ENCODE results near the gene PABPC3. TPM values are rescaled to one million over a fixed set of nuclear protein-coding genes. Genes with fewer than 3 reads are reported as not detected.
A peak's percentile ranks its signal among the peaks of the same experiment; 100 is the strongest.

Gene PABPC3
- total RNA-seq, 1 experiment from 2014 or later = 0.72 TPM

GRCh38 chr13:25130944-25131343 is 35.0 kb downstream of the PABPC3 start:
- H3K27me3 Mint-ChIP-seq (ENCODE audit: insufficient read depth, unreplicated experiment) = no peaks in the 10 kb centered on the region
- TF ChIP-seq CTCF (IDR thresholded peaks at IDR 0.05; ENCODE audit: unreplicated experiment) = no peak
- no TSS peak for BruUV-seq (replicated peaks)
- ChIA-PET POLR2A (no interaction called here), CTCF (interaction anchor here (0.8 kb wide), 1 partner anchor 45 kb away, joined by 3 read pairs; no protein-coding TSS in a partner anchor)
- H3K4me3 Mint-ChIP-seq (ENCODE audit: unreplicated experiment) = no peak overlapping the region
- H3K27ac Mint-ChIP-seq (ENCODE audit: low read depth, unreplicated experiment) = no peak overlapping the region
- no peaks in the 10 kb centered on the region for H3K9me3 Mint-ChIP-seq (ENCODE audit: unreplicated experiment)
- DNase-seq (ENCODE audit: unreplicated experiment) = no peak
- intact Hi-C loops (cut with micrococcal nuclease) = no loop called here
- H3K4me1 Mint-ChIP-seq (ENCODE audit: insufficient read depth, unreplicated experiment) = no peaks in the 10 kb centered on the region
- no peaks in the 10 kb centered on the region for H3K36me3 Mint-ChIP-seq (ENCODE audit: insufficient read depth, unreplicated experiment)

GRCh38 chr13:25131881-25132420 is 36.0 kb downstream of the PABPC3 start:
- no peak for TF ChIP-seq CTCF (IDR thresholded peaks at IDR 0.05; ENCODE audit: unreplicated experiment)
- Mint-ChIP-seq H3K27ac (ENCODE audit: low read depth, unreplicated experiment) (no peak overlapping the region), H3K36me3 (ENCODE audit: insufficient read depth, unreplicated experiment) (no peaks in the 10 kb centered on the region), H3K4me1 (ENCODE audit: insufficient read depth, unreplicated experiment) (no peaks in the 10 kb centered on the region), H3K9me3 (ENCODE audit: unreplicated experiment) (no peaks in the 10 kb centered on the region), H3K27me3 (ENCODE audit: insufficient read depth, unreplicated experiment) (peaks cover 4% of the 10 kb centered on the region), H3K4me3 (ENCODE audit: unreplicated experiment) (no peak overlapping the region)
- POLR2A ChIA-PET = no interaction called here
- no TSS peak for BruUV-seq (replicated peaks)
- intact Hi-C loops (cut with micrococcal nuclease) = no loop called here
- CTCF ChIA-PET = interaction anchor here (1.3 kb wide), 1 partner anchor 18 kb away, joined by 4 read pairs; no protein-coding TSS in a partner anchor
- no peak for DNase-seq (ENCODE audit: unreplicated experiment)

- Mint-ChIP-seq H3K4me3 (ENCODE audit: unreplicated experiment) (no peak overlapping the region), H3K9me3 (ENCODE audit: unreplicated experiment) (no peaks in the 10 kb centered on the region), H3K27ac (ENCODE audit: low read depth, unreplicated experiment) (no peak overlapping the region), H3K36me3 (ENCODE audit: insufficient read depth, unreplicated experiment) (no peaks in the 10 kb centered on the region), H3K27me3 (ENCODE audit: insufficient read depth, unreplicated experiment) (peaks cover 13% of the 10 kb centered on the region), H3K4me1 (ENCODE audit: insufficient read depth, unreplicated experiment) (no peaks in the 10 kb centered on the region)
- TF ChIP-seq CTCF (IDR thresholded peaks at IDR 0.05; ENCODE audit: unreplicated experiment) = no peak
- peak; percentile 5 for DNase-seq (ENCODE audit: unreplicated experiment)
- ChIA-PET POLR2A (interaction anchor here (0.5 to 0.9 kb wide), 3 partner anchors 10 to 940 kb away, joined by 3 to 5 read pairs (median 3); no protein-coding TSS in a partner anchor), CTCF (interaction anchor here (0.5 to 1.3 kb wide), 2 partner anchors 19 to 38 kb away, joined by 3 to 4 read pairs; no protein-coding TSS in a partner anchor)
- no TSS peak for BruUV-seq (replicated peaks)
- intact Hi-C loops (cut with micrococcal nuclease) = no loop called here
Measured at GRCh38 chr13:25132751-25133390, 36.9 kb downstream of the PABPC3 start.

GRCh38 chr13:25135896-25136295 is 40.0 kb downstream of the PABPC3 start:
- no peak overlapping the region for H3K27ac Mint-ChIP-seq (ENCODE audit: low read depth, unreplicated experiment)
- no peak for DNase-seq (ENCODE audit: unreplicated experiment)
- H3K9me3 Mint-ChIP-seq (ENCODE audit: unreplicated experiment) = no peaks in the 10 kb centered on the region
- TF ChIP-seq CTCF (IDR thresholded peaks at IDR 0.05; ENCODE audit: unreplicated experiment) = no peak
- POLR2A ChIA-PET = no interaction called here
- H3K36me3 Mint-ChIP-seq (ENCODE audit: insufficient read depth, unreplicated experiment) = no peaks in the 10 kb centered on the region
- BruUV-seq (replicated peaks) = no TSS peak
- CTCF ChIA-PET = interaction anchor here (0.5 kb wide), 1 partner anchor 531 kb away, joined by 3 read pairs; no protein-coding TSS in a partner anchor
- intact Hi-C loops (cut with micrococcal nuclease) = no loop called here
- no peak overlapping the region for H3K4me3 Mint-ChIP-seq (ENCODE audit: unreplicated experiment)
- H3K4me1 Mint-ChIP-seq (ENCODE audit: insufficient read depth, unreplicated experiment) = no peaks in the 10 kb centered on the region
- H3K27me3 Mint-ChIP-seq (ENCODE audit: insufficient read depth, unreplicated experiment) = peaks cover 13% of the 10 kb centered on the region
